ENCODE results near the gene GLI2. TPM values are rescaled to one million over a fixed set of nuclear protein-coding genes. Genes with fewer than 3 reads are reported as not detected.

Gene GLI2
- total RNA-seq, 2 donors from 2014 or later = 17.0 to 24.2 TPM

DNA sequence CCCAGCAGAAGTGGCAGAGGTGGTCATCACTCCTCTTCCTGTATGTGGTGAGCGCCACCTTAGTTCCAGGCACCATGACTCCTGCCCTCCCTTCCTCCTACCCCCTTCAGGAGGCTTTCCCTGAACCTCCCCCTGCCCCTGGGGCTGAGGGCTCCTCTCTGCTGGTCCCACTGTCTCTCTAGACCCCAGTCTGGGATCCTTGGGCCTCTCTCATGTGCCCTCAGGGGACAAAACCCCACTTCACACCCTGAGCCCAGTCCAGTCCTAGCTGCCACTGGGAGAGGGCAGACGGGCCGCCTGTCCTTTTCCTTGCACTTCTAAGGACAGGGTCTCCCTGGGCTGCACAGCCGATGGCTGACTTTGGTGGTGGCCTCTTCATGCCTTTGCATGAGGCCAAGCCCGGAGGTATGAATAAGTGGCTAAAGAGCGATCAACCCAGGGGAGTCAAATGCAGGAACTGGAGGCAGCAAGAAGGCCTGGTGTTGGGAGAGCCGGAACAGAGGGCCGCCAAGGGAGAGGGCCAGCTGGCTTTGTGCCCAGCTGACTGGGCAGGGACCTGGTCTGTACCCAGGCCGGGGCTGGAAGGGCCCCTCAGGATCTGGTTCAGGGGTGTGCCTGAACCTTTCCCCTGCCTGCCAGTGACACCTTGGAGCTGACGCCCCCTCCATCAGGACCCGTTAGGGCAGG is 29.5 kb downstream of the GLI2 start:
- Histone ChIP-seq H3K4me3 (ENCODE audit: low read length) (no peak overlapping the region), H3K9me3 (ENCODE audit: control insufficient read depth, low read length) (no peaks in the 10 kb centered on the region), H3K9ac (ENCODE audit: extremely low read depth, low read length, poor library complexity, severe bottlenecking) (peak overlapping the region; percentile 22), H3K27me3 (ENCODE audit: control insufficient read depth, insufficient read depth, low read length, poor library complexity, severe bottlenecking) (no peaks in the 10 kb centered on the region), H3K27ac (ENCODE audit: low read depth, low read length) (peak overlapping the region; percentile 92), H3K36me3 (ENCODE audit: control insufficient read depth, insufficient read depth, low read length) (no peaks in the 10 kb centered on the region), H3K4me1 (ENCODE audit: control insufficient read depth, insufficient read depth, low read length) (peaks cover 21% of the 10 kb centered on the region)
- H3K4me3 Mint-ChIP-seq = no peak overlapping the region
- no peaks in the 10 kb centered on the region for H3K27me3 Mint-ChIP-seq (ENCODE audit: insufficient read depth)
- DNase-seq = peak; percentile 61
- WGBS, 2 experiments (ENCODE audit: insufficient coverage in 1 of 2, insufficient read length in 1 of 2) = 86 to 98% methylated on average over 8 to 11 of the region's 11 CpGs
- H3K27ac Mint-ChIP-seq = peak overlapping the region; percentile 90
- no peaks in the 10 kb centered on the region for H3K9me3 Mint-ChIP-seq
- peaks cover 44% of the 10 kb centered on the region for H3K4me1 Mint-ChIP-seq
- TF ChIP-seq, protein P1, sequence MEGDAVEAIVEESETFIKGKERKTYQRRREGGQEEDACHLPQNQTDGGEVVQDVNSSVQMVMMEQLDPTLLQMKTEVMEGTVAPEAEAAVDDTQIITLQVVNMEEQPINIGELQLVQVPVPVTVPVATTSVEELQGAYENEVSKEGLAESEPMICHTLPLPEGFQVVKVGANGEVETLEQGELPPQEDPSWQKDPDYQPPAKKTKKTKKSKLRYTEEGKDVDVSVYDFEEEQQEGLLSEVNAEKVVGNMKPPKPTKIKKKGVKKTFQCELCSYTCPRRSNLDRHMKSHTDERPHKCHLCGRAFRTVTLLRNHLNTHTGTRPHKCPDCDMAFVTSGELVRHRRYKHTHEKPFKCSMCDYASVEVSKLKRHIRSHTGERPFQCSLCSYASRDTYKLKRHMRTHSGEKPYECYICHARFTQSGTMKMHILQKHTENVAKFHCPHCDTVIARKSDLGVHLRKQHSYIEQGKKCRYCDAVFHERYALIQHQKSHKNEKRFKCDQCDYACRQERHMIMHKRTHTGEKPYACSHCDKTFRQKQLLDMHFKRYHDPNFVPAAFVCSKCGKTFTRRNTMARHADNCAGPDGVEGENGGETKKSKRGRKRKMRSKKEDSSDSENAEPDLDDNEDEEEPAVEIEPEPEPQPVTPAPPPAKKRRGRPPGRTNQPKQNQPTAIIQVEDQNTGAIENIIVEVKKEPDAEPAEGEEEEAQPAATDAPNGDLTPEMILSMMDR (conservative IDR thresholded peaks at IDR 0.05) = no peak
- H3K36me3 Mint-ChIP-seq (ENCODE audit: low read depth) = no peaks in the 10 kb centered on the region

DNA sequence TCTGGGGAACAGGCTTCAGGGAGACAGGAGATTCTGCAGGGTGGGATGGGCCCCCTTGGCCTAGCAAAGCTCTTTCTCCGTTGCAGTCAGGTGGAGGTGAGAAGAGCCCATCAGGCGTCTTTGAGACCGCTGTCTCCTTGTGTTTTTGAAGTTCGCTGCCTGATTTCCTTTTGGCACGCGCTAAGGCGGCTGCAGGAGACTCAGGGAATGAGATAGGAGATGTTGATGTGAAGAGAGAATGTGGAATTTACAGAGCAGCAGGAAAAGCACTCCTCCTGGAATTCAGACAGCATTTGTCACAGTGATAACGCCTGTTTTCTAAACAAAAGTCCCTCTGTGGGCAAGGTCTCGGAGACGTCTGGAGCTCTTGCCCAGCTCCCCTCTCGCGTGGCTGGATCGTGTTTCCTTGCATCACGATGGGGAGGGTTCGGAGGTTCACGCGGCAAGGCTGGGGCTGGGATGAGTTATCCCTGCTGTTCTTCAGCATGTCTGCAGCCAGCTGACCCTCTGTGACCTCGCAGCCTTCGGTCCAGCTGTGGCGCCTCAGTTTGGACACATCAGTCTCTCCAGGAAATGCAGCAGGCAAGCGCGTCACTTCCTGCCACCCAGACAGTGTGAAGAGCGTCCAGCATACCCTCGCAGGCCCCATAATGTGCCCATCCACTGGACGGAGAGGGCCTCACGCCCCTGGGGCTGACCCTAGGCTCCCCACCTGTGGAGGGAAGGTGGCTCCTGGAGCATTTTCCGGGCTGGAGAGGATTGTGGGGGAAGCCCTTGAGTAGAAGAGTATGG is 30.2 kb downstream of the GLI2 start:
- H3K36me3 Mint-ChIP-seq (ENCODE audit: low read depth) = no peaks in the 10 kb centered on the region
- TF ChIP-seq, protein P1 (conservative IDR thresholded peaks at IDR 0.05) = no peak
- Histone ChIP-seq H3K27ac (ENCODE audit: low read depth, low read length) (peak overlapping the region; percentile 92), H3K36me3 (ENCODE audit: control insufficient read depth, insufficient read depth, low read length) (no peaks in the 10 kb centered on the region), H3K4me3 (ENCODE audit: low read length) (no peak overlapping the region), H3K4me1 (ENCODE audit: control insufficient read depth, insufficient read depth, low read length) (peaks cover 21% of the 10 kb centered on the region), H3K9ac (ENCODE audit: extremely low read depth, low read length, poor library complexity, severe bottlenecking) (peak overlapping the region; percentile 22), H3K9me3 (ENCODE audit: control insufficient read depth, low read length) (no peaks in the 10 kb centered on the region), H3K27me3 (ENCODE audit: control insufficient read depth, insufficient read depth, low read length, poor library complexity, severe bottlenecking) (no peaks in the 10 kb centered on the region)
- peak; percentile 80 for DNase-seq
- 45 to 69% methylated on average over 14 to 27 of the region's 27 CpGs for WGBS, 2 experiments (ENCODE audit: insufficient coverage in 1 of 2, insufficient read length in 1 of 2)
- H3K27ac Mint-ChIP-seq = peak overlapping the region; percentile 90
- H3K9me3 Mint-ChIP-seq = no peaks in the 10 kb centered on the region
- H3K4me1 Mint-ChIP-seq = peaks cover 40% of the 10 kb centered on the region
- H3K4me3 Mint-ChIP-seq = no peak overlapping the region
- no peaks in the 10 kb centered on the region for H3K27me3 Mint-ChIP-seq (ENCODE audit: insufficient read depth)

DNA sequence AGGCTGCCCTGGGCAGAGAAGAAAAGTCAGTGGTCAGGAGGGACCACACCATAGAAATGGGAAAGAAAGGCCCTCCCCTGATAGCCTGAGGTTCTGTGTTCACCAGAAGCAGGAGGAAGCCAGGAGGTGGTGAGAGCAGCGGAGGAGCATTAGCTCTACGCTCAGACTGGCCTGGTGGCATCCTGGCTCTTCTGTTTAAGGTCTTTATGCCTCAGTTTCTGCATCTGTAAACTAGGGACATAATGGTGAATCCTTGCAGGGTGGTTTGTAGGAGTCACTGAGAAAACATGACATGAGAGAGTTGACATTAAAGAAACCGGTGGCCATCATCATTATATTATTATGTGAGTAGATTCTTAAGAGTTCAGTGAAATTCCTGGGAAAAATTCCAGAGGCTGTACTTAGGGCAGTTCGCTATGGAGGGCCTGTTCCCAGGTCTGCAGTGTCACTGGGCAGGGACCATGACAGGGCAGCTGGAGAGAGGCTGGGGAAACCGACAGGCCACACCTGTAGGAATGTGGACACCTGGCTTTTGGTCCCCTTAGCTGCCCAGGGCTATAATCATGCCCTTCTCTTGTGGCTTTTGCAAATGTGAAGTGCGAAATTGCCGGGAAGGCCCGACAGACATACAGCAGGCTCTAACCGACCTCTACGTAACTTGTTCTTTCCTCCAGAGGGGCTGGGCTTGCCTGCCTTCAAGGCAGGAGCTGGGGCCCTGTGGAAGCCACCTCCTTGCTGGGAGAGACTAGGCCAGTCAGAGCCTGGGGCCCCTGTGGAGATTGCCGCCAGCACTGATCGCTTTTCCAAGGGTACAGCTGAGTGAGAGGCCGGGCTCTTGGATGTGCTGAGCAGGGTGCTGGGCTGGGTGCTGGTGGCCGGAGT is 31.0 kb downstream of the GLI2 start:
- peaks cover 18% of the 10 kb centered on the region for H3K4me1 ChIP-seq (ENCODE audit: control insufficient read depth, insufficient read depth, low read length)
- H3K9me3 Mint-ChIP-seq = no peaks in the 10 kb centered on the region
- H3K36me3 Mint-ChIP-seq (ENCODE audit: low read depth) = no peaks in the 10 kb centered on the region
- no peak overlapping the region for H3K4me3 ChIP-seq (ENCODE audit: low read length)
- 85 to 90% methylated on average over 9 to 14 of the region's 14 CpGs for WGBS, 2 experiments (ENCODE audit: insufficient coverage in 1 of 2, insufficient read length in 1 of 2)
- no peaks in the 10 kb centered on the region for H3K27me3 ChIP-seq (ENCODE audit: control insufficient read depth, insufficient read depth, low read length, poor library complexity, severe bottlenecking)
- TF ChIP-seq, protein P1 (conservative IDR thresholded peaks at IDR 0.05) = no peak
- no peak overlapping the region for H3K9ac ChIP-seq (ENCODE audit: extremely low read depth, low read length, poor library complexity, severe bottlenecking)
- H3K4me3 Mint-ChIP-seq = no peak overlapping the region
- H3K9me3 ChIP-seq (ENCODE audit: control insufficient read depth, low read length) = no peaks in the 10 kb centered on the region
- no peaks in the 10 kb centered on the region for H3K27me3 Mint-ChIP-seq (ENCODE audit: insufficient read depth)
- peak; percentile 73 for DNase-seq
- H3K36me3 ChIP-seq (ENCODE audit: control insufficient read depth, insufficient read depth, low read length) = no peaks in the 10 kb centered on the region
- H3K27ac Mint-ChIP-seq = peak overlapping the region; percentile 90
- H3K27ac ChIP-seq (ENCODE audit: low read depth, low read length) = peak overlapping the region; percentile 92
- peaks cover 34% of the 10 kb centered on the region for H3K4me1 Mint-ChIP-seq
